ENCODE measurements around the gene SPTLC1.
"Not testable (repeated sequence)": the region's sequence is repeated elsewhere in the genome, so short reads cannot be mapped to it uniquely, and the experiment has no call there.

The SPTLC1 gene

GRCh38 chr9:92150501-92151470 is 35.6 kb upstream of the SPTLC1 start:
- not testable (repeated sequence) for H3K9ac ChIP-seq (ENCODE audit: low read depth, low read length); H3K9me3 ChIP-seq (ENCODE audit: control insufficient read depth, insufficient read depth, low read length); H3K4me1 ChIP-seq (ENCODE audit: control insufficient read depth, insufficient read depth, low read length); H3K4me3 ChIP-seq (ENCODE audit: low read depth, low read length); H3K27me3 ChIP-seq (ENCODE audit: control insufficient read depth, insufficient read depth, low read length); H3K36me3 ChIP-seq (ENCODE audit: control insufficient read depth, insufficient read depth, low read length)

GRCh38 chr9:92147852-92148180 is 32.6 kb upstream of the SPTLC1 start:
- Histone ChIP-seq H3K4me3 (ENCODE audit: low read depth, low read length) (no peak overlapping the region), H3K27me3 (ENCODE audit: control insufficient read depth, insufficient read depth, low read length) (no peaks in the 10 kb centered on the region), H3K4me1 (ENCODE audit: control insufficient read depth, insufficient read depth, low read length) (peaks cover 2% of the 10 kb centered on the region), H3K9me3 (ENCODE audit: control insufficient read depth, insufficient read depth, low read length) (no peaks in the 10 kb centered on the region), H3K36me3 (ENCODE audit: control insufficient read depth, insufficient read depth, low read length) (no peaks in the 10 kb centered on the region), H3K9ac (ENCODE audit: low read depth, low read length) (peak overlapping the region; percentile 3)

DNA sequence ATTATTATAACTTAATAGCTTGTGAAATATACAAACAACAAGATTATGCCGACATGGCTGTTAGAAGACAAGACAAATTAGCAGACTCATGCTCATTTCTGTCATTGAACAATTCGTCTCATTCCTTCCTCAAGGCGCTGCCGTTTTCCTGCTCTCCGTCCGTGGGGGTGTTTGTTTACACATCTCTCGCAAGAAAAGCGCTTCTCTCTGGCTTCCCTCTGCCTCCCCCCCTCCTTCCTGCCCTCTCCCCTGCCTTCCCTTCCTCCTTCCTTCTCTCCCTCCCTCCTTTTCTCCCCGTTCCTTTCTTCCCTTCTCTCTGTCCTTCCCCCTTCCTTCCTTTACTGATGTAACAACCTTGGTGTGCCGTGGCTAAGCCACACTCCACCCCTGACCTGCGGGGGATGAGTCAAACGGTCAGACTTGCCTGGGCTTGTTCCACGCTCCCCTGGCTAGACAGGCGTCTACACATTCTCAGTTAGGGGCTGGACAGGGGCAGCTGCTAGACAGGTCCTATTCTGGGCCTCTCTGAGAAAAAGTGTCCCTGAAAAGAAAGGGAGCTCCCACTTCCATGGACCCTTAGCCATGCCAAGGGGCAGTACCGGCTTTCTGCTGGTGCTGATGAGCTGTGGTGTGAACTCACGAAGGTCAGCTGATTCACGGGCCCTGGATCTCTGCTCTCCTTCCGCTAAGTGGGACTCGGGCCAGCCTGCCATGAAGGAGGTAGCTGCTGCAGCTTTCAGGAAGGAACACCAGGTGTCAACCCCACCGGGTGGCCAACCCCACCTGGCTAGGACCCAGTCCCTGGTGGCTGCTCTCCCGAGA is 32.0 kb upstream of the SPTLC1 start:
- H3K36me3 ChIP-seq (ENCODE audit: control insufficient read depth, insufficient read depth, low read length) = no peaks in the 10 kb centered on the region
- H3K9me3 ChIP-seq (ENCODE audit: control insufficient read depth, insufficient read depth, low read length) = no peaks in the 10 kb centered on the region
- H3K4me3 ChIP-seq (ENCODE audit: low read depth, low read length) = no peak overlapping the region
- peaks cover 2% of the 10 kb centered on the region for H3K4me1 ChIP-seq (ENCODE audit: control insufficient read depth, insufficient read depth, low read length)
- H3K27me3 ChIP-seq (ENCODE audit: control insufficient read depth, insufficient read depth, low read length) = peaks cover 5% of the 10 kb centered on the region
- peak overlapping the region; percentile 3 for H3K9ac ChIP-seq (ENCODE audit: low read depth, low read length)

DNA sequence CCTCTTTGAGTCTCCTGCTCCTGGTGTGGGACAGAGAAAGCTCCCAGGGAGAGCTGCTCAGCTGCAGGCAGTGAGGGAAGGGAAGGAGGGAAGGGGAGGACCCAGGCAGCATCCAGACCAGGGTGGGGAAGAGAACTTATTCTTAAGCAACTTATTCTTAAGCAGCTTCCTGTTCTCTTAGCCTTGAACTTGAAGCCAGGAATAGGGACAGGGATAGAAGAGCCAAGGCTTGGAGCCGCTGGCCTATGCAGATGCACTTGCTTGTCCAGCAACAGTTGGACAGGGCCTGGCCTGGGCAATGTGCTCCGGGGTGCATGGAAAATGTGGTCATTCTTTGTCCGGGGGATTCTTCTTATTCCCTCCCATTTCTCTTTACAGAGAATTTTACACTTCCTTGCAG is 31.4 kb upstream of the SPTLC1 start:
- Histone ChIP-seq H3K36me3 (ENCODE audit: control insufficient read depth, insufficient read depth, low read length) (no peaks in the 10 kb centered on the region), H3K27me3 (ENCODE audit: control insufficient read depth, insufficient read depth, low read length) (peaks cover 11% of the 10 kb centered on the region), H3K4me1 (ENCODE audit: control insufficient read depth, insufficient read depth, low read length) (peaks cover 2% of the 10 kb centered on the region), H3K9me3 (ENCODE audit: control insufficient read depth, insufficient read depth, low read length) (no peaks in the 10 kb centered on the region), H3K9ac (ENCODE audit: low read depth, low read length) (no peak overlapping the region), H3K4me3 (ENCODE audit: low read depth, low read length) (no peak overlapping the region)

GRCh38 chr9:92145784-92146183 is 30.6 kb upstream of the SPTLC1 start:
- H3K9ac ChIP-seq (ENCODE audit: low read depth, low read length); H3K4me1 ChIP-seq (ENCODE audit: control insufficient read depth, insufficient read depth, low read length): not testable (repeated sequence)
- peaks cover 15% of the 10 kb centered on the region for H3K27me3 ChIP-seq (ENCODE audit: control insufficient read depth, insufficient read depth, low read length)

DNA sequence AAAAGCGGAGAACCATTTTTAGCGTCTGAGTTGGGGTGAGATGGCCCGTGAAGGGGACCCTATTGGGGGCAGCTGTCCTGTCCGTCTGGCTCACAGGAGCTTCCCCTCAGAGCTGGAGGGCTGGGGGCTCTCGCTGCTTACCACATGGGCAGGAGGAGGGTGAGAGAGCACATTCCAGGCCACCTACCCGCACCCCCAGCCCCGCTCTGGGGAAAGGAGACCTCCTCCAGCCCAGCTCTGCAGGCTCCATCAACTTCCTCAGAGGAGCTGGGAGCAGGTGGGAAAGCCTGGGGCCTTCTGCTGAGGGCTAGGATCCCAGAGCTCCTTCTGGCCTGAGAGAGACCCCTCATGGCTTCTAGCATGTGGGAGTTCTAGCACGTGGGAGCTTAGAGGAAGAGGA is 27.1 kb upstream of the SPTLC1 start:
- Histone ChIP-seq H3K9ac (ENCODE audit: low read depth, low read length) (no peak overlapping the region), H3K4me3 (ENCODE audit: low read depth, low read length) (no peak overlapping the region)

More at GRCh38 chr9:92145784-92146183, 30.6 kb upstream of the SPTLC1 start:
- H3K4me3 ChIP-seq (ENCODE audit: low read depth, low read length); H3K36me3 ChIP-seq (ENCODE audit: control insufficient read depth, insufficient read depth, low read length); H3K9me3 ChIP-seq (ENCODE audit: control insufficient read depth, insufficient read depth, low read length): not testable (repeated sequence)

GRCh38 chr9:92141144-92142129 is 26.2 kb upstream of the SPTLC1 start:
- Histone ChIP-seq H3K9me3 (ENCODE audit: control insufficient read depth, insufficient read depth, low read length) (no peaks in the 10 kb centered on the region), H3K27me3 (ENCODE audit: control insufficient read depth, insufficient read depth, low read length) (peaks cover 20% of the 10 kb centered on the region), H3K4me1 (ENCODE audit: control insufficient read depth, insufficient read depth, low read length) (peaks cover 3% of the 10 kb centered on the region), H3K4me3 (ENCODE audit: low read depth, low read length) (peak overlapping the region; percentile 28), H3K36me3 (ENCODE audit: control insufficient read depth, insufficient read depth, low read length) (no peaks in the 10 kb centered on the region), H3K9ac (ENCODE audit: low read depth, low read length) (no peak overlapping the region)

More for the DNA sequence above, 27.1 kb upstream of the SPTLC1 start:
- Histone ChIP-seq H3K9me3 (ENCODE audit: control insufficient read depth, insufficient read depth, low read length) (no peaks in the 10 kb centered on the region), H3K27me3 (ENCODE audit: control insufficient read depth, insufficient read depth, low read length) (peaks cover 20% of the 10 kb centered on the region), H3K4me1 (ENCODE audit: control insufficient read depth, insufficient read depth, low read length) (peaks cover 6% of the 10 kb centered on the region), H3K36me3 (ENCODE audit: control insufficient read depth, insufficient read depth, low read length) (no peaks in the 10 kb centered on the region)

GRCh38 chr9:92140754-92141143 is 25.5 kb upstream of the SPTLC1 start:
- Histone ChIP-seq H3K9me3 (ENCODE audit: control insufficient read depth, insufficient read depth, low read length) (no peaks in the 10 kb centered on the region), H3K4me1 (ENCODE audit: control insufficient read depth, insufficient read depth, low read length) (peaks cover 3% of the 10 kb centered on the region), H3K9ac (ENCODE audit: low read depth, low read length) (no peak overlapping the region), H3K4me3 (ENCODE audit: low read depth, low read length) (peak overlapping the region; percentile 28), H3K27me3 (ENCODE audit: control insufficient read depth, insufficient read depth, low read length) (peaks cover 20% of the 10 kb centered on the region), H3K36me3 (ENCODE audit: control insufficient read depth, insufficient read depth, low read length) (no peaks in the 10 kb centered on the region)

DNA sequence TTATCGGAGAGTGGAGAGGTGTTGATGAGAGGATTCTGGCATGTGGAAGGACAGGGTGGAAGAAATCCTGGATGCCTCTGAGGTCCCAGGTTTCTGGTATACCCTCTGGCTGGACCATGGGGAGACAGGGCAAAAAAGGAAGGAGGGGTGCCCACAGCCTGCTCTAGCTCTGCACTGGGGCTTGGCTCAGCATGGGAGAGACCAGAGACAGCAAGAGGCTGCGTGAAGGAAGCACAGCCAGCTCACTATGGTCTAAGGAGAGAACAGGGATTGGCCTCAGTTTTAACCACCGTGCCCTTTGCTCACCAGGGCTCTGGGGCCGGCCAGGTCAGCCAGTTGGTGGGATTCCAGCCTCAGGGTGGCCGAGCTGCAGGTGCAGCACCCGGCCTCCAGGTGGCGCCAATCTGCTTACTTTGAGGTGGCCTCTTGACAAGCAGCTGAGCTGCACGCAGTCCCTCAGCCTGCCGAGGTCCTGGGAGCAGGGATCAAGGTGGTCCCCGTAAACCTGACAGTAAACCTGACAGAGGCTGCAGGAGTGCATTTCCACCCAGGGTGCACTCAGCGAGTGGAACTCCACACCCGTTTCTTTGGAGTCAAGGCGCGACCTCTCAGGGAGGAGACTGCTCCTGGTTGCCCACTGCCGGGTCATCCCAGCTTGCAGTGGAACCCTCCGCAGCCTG is 25.0 kb upstream of the SPTLC1 start:
- Histone ChIP-seq H3K4me1 (ENCODE audit: control insufficient read depth, insufficient read depth, low read length) (peaks cover 3% of the 10 kb centered on the region), H3K27me3 (ENCODE audit: control insufficient read depth, insufficient read depth, low read length) (peaks cover 20% of the 10 kb centered on the region), H3K4me3 (ENCODE audit: low read depth, low read length) (peak overlapping the region; percentile 28), H3K9me3 (ENCODE audit: control insufficient read depth, insufficient read depth, low read length) (no peaks in the 10 kb centered on the region), H3K36me3 (ENCODE audit: control insufficient read depth, insufficient read depth, low read length) (no peaks in the 10 kb centered on the region), H3K9ac (ENCODE audit: low read depth, low read length) (no peak overlapping the region)

- H3K36me3 ChIP-seq (ENCODE audit: control insufficient read depth, insufficient read depth, low read length); H3K4me1 ChIP-seq (ENCODE audit: control insufficient read depth, insufficient read depth, low read length); H3K9ac ChIP-seq (ENCODE audit: low read depth, low read length); H3K4me3 ChIP-seq (ENCODE audit: low read depth, low read length); H3K9me3 ChIP-seq (ENCODE audit: control insufficient read depth, insufficient read depth, low read length): not testable (repeated sequence)
- H3K27me3 ChIP-seq (ENCODE audit: control insufficient read depth, insufficient read depth, low read length) = peaks cover 20% of the 10 kb centered on the region
These were observed 23.8 kb upstream of the SPTLC1 start for GRCh38 chr9:92138960-92139540.
